HG03135 (cell line): ENCODE measurements around the gene CFAP74.

ENCODE experiments used
- ATAC-seq: cut with Tn5 transposase; IDR thresholded peaks from one replicate; pipeline ENCODE4 v1.9.1; 2021; ENCODE audit warnings: mild to moderate bottlenecking, moderate library complexity; ENCODE audit not compliant: unreplicated experiment

CFAP74 gene

DNA sequence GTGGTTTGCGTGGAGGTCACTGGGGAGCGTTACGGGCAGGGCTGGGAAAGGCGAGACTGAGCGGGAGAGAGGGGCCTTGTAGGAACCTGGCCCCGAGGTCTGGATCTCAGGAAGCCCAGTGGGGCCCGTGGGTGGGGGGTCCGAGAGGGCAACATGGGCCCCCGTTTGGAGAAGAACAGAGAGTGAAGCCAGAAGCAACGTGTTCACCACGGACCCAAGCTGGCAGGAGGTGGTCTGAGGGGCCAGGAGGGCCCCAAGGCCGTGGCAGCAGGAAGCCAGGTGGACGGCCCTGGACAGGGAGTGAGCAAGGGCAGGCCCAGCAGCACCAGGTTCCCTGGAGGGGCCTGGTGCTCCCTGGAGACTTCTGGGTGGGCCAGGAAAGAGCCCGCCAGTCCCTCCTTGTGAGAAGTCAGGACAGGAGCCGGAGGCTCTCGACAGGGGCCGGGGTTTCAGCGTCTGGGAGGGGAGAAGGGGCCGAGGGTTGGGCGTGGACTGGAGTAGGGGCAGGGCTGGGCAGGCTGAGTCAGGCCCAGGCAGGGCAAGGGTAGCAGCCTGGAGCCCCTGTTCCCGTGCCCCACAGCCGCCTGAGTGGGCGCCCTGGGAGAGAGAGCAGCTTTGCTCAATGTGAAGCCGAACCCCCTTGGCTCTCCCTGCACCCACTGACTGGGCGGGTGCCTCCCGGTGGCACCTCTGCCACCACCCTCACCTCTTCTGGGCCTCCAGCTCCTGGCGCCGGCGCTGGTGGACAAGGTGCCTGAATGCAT, 33.5 kb downstream of the CFAP74 start:
- no peak for ATAC-seq

DNA sequence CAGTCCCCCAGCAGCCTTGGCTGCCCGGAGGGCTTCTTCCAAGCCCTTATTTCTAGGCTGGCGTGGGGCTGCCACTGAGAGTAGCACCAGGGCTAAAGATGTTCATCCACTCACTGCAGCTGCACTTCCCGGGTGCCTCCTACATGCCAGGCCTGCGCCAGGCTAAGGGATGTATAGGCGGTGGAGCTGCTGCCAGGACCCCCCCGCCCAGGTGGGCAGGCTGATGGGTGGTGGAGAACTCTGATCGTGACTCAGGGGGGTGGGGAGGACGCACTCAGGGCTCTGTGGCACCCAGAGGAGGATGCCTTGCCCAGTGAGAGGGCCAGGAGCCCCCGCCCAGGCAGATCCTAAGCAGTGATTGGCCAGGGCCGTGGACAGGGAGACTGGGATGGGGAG, 34.1 kb downstream of the CFAP74 start:
- no peak for ATAC-seq

DNA sequence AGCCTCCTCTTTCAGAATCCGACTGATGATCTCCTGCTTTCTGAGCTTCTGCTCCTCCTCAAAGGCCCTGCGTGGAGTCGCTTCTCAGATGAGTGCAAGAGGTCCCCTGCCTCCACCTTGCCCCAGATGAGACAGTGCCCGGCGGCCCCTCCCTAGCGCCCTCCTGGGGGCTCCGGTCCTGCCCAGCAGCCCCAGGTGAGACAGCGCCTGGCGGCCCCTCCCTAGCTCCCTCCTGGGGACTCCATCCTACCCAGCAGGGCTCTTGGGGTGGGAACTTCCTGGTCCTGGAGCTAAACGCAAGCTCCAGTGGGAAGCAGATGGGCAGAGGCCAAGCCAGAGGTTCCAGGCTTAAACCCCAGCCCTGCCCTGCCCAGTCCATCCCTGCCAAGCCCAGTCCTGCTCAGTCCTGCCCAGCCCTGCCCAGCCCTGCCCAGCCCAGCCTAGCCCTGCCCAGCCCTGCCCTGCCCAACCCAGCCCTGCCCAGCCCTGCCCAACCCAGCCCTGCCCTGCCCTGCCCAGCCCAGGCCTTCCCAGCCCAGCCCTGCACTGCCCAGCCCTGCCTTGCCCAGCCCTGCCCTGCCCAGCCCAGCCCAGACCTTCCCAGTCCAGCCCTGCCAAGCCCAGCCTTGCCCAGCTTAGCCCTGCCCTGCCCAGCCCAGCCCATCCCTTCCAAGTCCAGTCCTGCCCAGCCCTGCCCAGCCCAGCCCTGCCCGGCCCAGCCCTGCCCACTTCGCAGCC, 34.6 kb downstream of the CFAP74 start:
- no peak for ATAC-seq

DNA sequence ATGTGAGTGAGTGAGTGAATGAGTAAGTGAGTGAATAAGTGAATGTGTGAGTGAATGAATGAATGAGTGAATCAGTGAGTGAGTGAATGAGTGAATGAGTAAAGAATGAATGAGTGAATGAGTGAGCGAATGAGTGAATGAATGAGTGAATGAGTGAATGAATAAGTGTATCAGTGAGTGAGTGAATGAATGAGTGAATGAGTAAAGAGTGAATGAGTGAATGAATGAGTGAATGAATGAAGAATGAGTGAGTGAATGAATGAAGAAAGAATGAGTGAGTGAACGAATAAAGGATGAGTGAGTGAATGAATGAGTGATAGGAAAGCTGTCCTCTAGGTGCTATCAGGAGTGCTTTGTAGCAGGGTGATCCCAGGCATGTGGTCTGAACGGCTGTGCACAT, 35.7 kb downstream of the CFAP74 start:
- ATAC-seq, result no peak

DNA sequence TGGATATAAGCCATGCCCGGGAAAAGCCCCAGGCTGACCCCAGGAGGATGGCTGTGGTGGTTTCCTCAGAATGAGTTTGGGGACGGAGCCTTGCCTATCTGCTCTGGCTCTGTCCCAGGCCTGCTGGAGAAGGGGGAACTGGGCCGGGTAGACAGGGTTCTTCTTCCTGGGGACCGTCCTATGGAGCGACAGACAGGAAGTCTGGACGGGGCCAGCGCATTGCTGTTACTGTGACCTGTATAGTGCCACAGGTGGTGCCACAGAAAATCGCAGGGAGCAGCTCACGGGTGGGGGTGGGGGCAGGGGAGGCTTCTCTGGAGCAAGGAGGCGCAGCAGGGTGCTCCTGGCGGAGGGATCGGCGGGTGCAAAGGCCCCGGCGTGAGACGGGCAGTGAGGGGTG, 36.4 kb downstream of the CFAP74 start:
- no peak for ATAC-seq

DNA sequence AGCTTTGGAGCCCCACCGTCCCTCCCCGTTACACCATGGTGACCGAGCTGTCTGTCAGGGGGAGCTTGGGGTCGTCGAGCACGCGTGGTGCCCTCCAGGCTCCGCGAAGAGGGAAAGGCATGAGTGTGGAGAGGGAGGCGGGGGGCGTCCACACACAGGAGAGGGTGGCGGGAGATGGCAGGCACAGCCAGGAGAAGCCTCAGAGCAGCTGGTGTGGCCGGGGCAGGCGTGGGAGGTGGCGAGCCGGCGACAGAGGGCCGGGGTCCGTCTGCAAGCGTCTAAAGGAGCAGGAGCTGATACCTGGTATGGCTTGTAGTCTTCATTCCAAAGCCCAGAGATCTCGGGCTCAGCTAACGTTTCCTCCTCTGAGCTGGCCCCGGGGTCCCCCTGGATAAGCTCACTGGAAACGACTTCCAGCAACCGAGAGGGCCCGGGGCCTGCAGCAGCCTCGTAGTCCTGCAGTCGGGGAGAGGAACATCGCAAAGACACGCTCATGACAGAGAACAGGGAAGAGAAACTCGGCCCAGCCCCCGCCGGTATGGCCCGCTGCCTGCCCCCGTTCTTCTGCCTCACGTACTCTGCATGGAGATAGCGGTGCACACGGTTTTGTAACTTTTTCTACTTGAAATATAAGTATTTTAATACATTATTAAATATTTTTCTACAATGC, 37.4 kb downstream of the CFAP74 start:
- no peak for ATAC-seq

DNA sequence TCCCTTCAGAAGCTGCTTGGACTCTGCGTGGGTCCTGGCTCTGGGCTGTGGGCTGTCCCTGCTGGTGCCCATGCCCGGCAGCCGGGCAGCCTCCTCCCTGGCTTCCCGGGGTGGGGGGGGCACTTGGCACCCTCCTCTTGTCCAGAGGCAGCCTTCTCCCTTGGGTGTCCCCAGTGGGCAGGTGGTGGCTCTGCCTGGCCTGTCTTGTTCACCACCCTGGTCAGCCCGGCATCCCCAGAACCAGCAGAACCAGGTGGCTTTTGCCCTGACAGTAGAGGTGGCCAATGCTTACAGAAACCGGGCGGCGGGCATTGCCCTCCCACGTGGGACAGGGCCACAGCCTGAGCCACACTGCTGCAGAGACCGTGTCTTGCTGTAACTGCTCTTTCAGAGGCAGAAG, 38.0 kb downstream of the CFAP74 start:
- no peak for ATAC-seq

DNA sequence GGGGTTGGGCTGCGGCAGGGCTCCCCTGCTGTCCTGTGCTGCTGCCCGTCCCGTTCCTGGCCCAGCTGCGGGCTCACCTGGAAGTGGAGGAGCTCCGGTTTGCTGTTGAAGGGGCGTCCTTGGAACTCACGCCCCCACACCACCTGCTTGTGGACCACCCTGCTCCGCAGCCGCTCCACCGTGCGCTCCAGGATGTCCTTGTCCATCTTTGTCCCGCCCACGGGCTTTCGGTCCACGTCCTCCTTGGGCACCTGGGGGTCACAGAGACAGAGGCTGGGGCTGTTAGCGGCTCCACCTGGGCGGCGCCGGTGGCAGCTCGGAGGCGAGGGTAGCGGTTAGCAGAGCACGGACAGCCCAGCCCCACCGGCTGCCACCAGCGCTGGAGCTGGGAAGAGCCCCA, 38.8 kb downstream of the CFAP74 start:
- ATAC-seq, result no peak

DNA sequence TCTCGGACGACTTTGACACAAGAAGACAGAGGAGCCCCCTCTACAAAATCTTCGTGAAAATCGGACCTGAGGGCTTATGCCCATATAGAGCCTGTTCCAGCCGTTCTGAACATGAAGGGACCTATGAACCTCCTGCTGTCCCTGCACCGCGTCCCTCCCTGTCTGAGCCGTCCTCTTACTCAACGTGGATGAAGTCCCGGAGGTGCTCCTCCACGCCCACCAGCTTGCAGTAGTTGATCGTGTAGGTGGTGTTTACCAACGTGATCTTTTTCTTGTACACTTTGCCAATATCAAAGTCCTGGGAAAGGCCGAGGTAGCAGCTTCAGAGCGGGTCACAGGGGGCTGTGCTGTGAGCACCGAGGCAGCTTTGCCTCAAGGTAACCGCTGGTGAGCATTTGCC, 40.0 kb downstream of the CFAP74 start:
- ATAC-seq, result no peak

DNA sequence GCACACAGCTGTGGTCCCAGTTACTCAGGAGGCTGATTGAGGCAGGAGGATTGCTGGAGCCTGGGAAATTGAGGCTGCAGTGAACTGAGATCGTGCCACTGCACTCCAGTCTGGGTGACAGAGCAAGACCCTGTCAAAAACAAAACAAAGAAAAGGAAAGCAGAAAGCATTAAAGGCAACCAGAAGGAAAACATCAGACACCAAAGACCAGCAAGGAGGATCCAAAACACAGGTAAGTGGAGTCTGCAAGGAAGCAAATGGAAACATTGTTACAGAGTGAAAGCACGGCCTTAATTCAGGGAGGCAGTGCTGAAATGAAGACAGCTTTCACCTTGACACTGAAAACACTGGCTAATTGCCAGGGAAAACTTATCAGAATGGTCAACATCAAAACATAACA, 40.8 kb downstream of the CFAP74 start:
- no peak for ATAC-seq

DNA sequence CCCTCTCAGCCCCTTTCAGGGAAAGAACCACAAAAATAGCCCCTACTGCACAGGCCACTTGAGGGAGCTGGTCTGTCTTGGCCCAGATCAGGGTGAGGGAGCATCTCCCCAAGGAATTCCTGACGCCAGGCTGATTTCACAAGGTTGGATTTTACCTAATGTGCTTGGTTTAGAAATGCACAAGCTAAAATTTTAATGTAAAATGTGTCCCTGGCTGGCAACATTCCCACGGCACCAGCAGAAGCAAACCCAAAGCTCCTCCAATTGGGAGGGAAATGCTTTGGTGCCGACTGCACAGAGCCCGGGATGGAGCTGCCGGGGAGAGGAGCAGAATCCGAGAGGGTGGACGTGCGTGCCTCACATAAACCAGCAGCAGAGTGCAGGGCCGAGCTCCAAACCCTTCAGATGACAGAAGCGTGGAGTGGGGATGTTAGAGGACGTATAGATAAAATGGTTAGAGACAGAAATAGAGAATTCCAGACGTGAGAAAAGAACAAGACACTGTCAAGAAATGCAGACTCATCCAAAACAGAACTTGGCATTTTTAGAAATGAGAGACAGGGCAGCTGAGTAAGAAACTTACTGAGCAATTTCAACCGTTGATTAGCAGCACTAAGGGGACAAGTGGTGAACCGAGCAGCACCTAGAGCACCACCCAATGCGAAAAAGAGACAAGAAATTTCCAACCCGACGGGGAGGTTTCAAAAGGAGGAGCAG, 42.9 kb downstream of the CFAP74 start:
- ATAC-seq, result no peak

DNA sequence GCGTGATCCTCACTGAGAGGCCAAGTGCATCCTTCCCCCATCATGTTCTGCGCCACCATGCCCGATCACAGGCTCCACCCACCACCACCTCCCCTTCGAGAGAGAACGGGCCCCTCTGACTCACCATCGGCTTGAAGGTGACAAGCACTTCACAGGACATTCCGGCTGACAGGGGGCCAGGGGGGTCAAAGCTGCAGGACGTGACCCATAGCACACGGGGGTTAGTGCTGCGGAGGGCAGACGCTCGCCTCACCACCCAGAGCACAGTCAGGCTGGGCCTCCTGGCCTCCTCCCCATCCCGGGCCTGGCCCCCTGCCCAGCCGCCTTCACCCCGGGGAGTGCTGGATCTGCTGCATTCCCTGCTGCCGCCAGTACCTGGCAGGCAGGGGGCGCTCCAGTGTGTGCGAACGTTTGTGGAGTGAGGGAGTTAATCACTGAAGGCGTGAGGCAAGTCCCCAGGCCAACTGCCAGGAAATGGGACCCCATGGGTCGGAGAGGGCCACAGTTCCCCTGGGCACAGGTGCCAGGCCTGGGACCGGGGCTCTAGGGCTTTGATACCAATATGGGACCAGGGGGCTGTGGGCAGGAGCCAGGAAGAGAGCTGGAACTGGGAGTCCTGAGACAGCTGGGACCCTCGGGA, 43.6 kb downstream of the CFAP74 start:
- ATAC-seq, result no peak

DNA sequence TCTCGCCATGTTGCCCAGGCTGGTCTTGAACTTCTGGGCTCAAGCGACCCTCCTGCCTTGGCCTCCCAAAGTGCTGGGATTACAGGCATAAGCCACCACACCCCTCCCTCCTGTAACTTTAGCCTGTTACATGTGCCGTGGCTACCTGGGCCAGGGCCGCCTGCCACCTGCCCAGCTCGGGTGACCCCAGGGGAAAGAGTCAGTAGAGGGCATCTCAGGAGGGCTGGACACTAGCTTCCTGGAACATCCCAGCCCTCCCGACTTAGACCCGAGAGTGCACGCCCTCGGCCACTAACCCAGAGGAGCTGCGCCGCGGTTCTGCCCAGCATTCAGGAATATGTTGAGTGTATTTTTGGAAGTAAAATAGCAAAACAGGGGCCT, 44.1 kb downstream of the CFAP74 start:
- no peak for ATAC-seq

DNA sequence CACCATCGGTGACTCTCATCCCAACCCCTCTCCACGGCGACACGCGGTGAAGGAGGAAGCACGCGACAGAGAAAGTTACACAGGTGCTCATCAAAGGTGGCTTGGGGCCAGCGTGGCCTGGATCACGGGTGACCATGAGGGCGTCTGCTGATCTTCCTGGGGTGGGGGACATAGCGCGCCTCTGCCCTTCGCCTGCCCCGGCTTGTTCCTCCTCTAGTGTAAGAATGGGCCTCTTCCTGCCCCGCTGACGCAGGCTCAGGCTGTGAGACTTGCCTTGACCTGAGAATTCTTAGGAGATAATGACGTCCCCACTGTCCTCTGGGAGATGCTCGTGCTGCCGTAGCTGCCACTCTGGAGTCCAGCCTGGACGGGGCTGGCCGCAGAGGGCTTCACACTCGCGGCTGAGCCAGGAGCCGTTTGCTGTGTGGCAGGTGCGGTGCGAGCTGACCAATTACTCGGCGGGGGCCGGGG, 45.5 kb downstream of the CFAP74 start:
- no peak for ATAC-seq

DNA sequence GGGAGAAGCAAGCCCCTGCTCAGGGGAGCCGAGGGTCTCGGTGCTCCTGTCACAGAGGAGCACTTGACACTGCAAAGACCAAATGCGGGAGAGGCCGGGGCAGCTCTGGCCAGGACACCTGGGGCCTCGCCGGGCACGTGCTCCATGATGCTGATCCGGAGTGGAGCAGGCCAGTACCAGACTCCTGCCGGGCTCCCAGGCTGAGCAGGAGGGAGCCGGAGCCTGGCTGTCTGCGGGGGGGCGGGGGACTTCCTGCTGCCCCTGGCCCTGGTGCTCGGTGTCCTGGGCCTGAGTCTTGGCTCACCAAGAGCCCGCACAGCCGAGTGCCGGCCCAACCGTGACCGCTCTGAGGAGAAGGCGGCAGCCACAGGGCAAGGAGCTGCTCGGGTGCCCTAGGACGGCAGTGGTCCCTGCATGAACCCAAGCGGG, 46.0 kb downstream of the CFAP74 start:
- no peak for ATAC-seq

DNA sequence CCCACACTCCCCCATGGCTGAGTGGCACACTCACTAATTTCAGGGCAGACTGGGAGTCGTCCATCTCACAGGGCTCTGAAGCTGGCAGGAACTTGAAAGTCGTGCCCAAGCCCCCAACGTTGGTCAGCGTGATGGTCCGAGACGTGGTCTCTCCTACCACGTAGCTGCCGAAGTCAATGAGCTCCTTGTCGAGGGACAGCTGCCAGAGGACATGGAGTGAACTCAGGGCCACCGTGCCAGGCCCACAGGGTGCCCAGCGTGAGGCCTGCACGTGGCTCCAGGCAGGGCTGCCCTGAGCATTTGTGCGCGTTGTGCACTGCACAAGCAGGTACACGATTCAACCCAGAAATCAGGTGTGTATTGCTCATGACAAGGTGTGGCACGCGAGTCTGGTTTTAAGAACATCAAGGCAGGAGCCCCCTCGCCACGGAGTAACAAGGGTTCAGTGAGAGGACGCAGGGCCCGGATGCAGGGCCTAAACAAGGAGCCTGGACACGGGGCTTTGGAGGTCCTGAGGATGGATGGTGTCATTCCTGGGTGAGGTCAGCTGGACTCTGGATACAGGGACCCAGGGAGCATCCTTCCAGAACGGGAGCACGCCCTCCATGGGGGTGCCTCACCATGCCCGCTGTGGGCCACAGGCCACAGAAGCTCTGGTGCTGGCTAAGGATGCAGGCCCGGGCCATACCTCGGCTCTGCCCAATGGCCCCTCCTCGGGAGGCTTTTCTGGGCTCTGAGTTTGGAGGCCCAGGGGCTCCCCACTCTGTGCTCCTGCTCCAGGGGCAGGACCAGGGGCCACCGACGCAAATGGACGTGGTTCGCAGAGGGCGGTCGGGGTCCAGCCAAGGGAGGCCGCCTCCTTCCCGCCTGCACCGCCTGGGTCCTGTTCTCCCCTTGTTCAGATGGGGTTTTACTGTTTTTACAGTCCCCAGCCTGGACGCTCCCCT, 46.7 kb downstream of the CFAP74 start:
- no peak for ATAC-seq

DNA sequence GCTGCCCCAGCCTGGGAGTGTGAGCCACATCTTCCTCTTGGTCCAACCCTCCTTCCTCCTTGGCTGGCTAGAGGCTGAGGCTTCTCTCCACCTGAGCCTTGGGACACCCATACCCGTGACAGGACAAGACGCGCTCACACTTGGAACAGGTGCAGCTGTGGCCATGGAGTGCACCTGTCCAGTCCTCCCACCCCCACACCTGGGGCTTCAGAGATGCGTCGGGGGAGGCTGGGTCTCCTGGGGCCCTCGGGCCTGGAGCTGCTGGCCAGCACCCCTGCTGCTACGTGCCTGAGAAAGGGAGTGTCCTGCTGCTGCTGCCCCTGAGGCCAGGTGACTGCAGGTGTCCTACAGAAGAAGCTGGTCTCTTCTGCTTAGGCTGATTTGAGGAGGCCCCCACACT, 47.5 kb downstream of the CFAP74 start:
- ATAC-seq, result no peak

DNA sequence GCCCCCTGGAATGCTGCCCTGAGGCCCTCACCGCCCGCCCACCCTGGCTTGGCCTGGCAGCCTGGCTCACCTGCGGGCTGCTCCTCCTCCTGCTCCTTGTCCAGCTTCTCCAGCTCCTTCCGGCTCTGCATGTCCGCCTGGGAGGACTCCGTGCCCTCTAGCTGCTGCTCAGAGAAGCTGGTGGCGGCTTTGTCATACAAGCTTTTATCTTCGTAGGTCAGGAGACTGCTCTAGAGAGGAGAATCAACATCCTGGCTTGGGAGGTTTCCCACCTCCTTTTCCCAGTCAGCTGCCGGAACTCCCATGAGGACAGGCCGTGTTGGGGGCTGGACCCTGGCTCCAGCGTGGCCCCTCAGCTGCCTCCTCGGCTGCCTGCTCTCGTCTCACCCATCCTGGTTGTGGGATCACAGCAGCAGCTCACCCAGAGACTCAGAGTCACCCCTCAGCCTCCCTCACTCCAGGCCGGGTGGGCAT, 47.9 kb downstream of the CFAP74 start:
- no peak for ATAC-seq

DNA sequence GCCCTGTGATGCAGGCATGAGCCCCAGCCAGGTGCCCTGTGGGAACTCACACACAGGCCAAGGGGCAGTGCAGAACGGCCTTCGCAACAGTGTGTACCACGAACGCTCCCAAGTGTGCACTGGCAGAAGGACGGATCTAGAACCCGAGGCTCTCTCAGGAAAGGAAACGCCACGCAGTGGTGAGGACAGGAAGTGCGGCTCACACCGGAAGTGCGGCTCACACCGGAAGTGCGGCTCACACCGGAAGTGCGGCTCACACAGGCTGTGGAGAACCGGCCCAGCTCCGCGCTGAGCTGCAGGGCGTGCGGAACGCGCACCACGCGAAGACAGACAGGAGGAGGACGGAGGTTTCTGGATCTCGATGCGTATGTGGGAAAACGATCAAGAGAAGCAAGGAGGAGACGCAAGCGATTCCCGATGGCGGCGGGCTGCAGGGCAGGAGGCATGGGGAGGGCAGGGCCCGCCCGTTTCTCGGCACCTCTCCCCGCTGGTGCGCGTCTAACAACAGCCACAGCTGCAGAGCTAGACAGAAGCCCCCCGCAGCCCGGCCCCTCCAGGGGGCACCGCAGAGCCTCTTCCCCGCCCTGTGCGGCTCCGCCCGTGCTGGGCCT, 48.6 kb downstream of the CFAP74 start:
- no peak for ATAC-seq
